ENCODE results near the gene G0S2. TPM values are rescaled to one million over a fixed set of nuclear protein-coding genes. Genes with fewer than 3 reads are reported as not detected.

G0S2 gene
- total RNA-seq, 1 experiment from 2014 or later: 620 TPM

- Histone ChIP-seq H3K27me3 (ENCODE audit: low read length) (no peaks in the 10 kb centered on the region), H2AFZ (ENCODE audit: low read length) (no peak overlapping the region), H3K79me2 (ENCODE audit: low read length) (no peaks in the 10 kb centered on the region), H3K9me2 (replicated peaks; ENCODE audit: low read length) (no peaks in the 10 kb centered on the region), H3K4me3 (ENCODE audit: low read length) (no peak overlapping the region), H3K36me3 (ENCODE audit: low read depth, low read length) (no peaks in the 10 kb centered on the region), H3K4me1 (ENCODE audit: insufficient read depth, low read length) (no peaks in the 10 kb centered on the region), H3K9ac (ENCODE audit: low read length) (no peak overlapping the region), H3K4me2 (ENCODE audit: low read length) (no peak overlapping the region), H3K27ac (ENCODE audit: low read length) (no peak overlapping the region), H3F3A (ENCODE audit: low read length, unreplicated experiment) (no peaks in the 10 kb centered on the region), H4K20me1 (ENCODE audit: low read length) (no peaks in the 10 kb centered on the region), H3K9me3 (ENCODE audit: low read length) (no peaks in the 10 kb centered on the region)
- DNase-seq (no peak), ATAC-seq (no peak)
- ChIA-PET POLR2A (ENCODE audit: unreplicated experiment) (no interaction called here), CTCF (no interaction called here)
- intact Hi-C loops (cut with micrococcal nuclease): no loop called here
- TF ChIP-seq EZH2 (IDR thresholded peaks at IDR 0.05; ENCODE audit: low read length, unreplicated experiment) (no peak), EZH2phosphoT487 (IDR thresholded peaks at IDR 0.05; ENCODE audit: borderline replicate concordance, low read length) (no peak)
- TF ChIP-seq, protein P1, sequence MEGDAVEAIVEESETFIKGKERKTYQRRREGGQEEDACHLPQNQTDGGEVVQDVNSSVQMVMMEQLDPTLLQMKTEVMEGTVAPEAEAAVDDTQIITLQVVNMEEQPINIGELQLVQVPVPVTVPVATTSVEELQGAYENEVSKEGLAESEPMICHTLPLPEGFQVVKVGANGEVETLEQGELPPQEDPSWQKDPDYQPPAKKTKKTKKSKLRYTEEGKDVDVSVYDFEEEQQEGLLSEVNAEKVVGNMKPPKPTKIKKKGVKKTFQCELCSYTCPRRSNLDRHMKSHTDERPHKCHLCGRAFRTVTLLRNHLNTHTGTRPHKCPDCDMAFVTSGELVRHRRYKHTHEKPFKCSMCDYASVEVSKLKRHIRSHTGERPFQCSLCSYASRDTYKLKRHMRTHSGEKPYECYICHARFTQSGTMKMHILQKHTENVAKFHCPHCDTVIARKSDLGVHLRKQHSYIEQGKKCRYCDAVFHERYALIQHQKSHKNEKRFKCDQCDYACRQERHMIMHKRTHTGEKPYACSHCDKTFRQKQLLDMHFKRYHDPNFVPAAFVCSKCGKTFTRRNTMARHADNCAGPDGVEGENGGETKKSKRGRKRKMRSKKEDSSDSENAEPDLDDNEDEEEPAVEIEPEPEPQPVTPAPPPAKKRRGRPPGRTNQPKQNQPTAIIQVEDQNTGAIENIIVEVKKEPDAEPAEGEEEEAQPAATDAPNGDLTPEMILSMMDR (conservative IDR thresholded peaks at IDR 0.05; ENCODE audit: low read depth, low read length): no peak
- no TSS peak for BruUV-seq (replicated peaks)
Observed at GRCh38 chr1:209723265-209723664, 48.1 kb downstream of the G0S2 start.

- DNase-seq: no peak
- ATAC-seq: no peak
- ChIA-PET POLR2A (ENCODE audit: unreplicated experiment) (interaction anchor here (0.6 kb wide), 1 partner anchor 83 kb away, joined by 18 read pairs; no protein-coding TSS in a partner anchor), CTCF (interaction anchor here (0.6 kb wide), 1 partner anchor 54 kb away, joined by 3 read pairs; no protein-coding TSS in a partner anchor)
- Histone ChIP-seq H3K27me3 (ENCODE audit: low read length) (no peaks in the 10 kb centered on the region), H3K9ac (ENCODE audit: low read length) (no peak overlapping the region), H3K4me1 (ENCODE audit: insufficient read depth, low read length) (no peaks in the 10 kb centered on the region), H4K20me1 (ENCODE audit: low read length) (no peaks in the 10 kb centered on the region), H3K36me3 (ENCODE audit: low read depth, low read length) (no peaks in the 10 kb centered on the region), H3F3A (ENCODE audit: low read length, unreplicated experiment) (no peaks in the 10 kb centered on the region), H3K27ac (ENCODE audit: low read length) (no peak overlapping the region), H3K4me3 (ENCODE audit: low read length) (no peak overlapping the region), H3K9me2 (replicated peaks; ENCODE audit: low read length) (no peaks in the 10 kb centered on the region), H3K9me3 (ENCODE audit: low read length) (no peaks in the 10 kb centered on the region), H2AFZ (ENCODE audit: low read length) (no peak overlapping the region), H3K79me2 (ENCODE audit: low read length) (no peaks in the 10 kb centered on the region), H3K4me2 (ENCODE audit: low read length) (no peak overlapping the region)
- intact Hi-C loops (cut with micrococcal nuclease): no loop called here
- TF ChIP-seq EZH2 (IDR thresholded peaks at IDR 0.05; ENCODE audit: low read length, unreplicated experiment) (no peak), EZH2phosphoT487 (IDR thresholded peaks at IDR 0.05; ENCODE audit: borderline replicate concordance, low read length) (no peak)
- TF ChIP-seq, protein P1 (conservative IDR thresholded peaks at IDR 0.05; ENCODE audit: low read depth, low read length): no peak
- BruUV-seq (replicated peaks): no TSS peak
Observed at GRCh38 chr1:209723756-209724693, 48.8 kb downstream of the G0S2 start.

Other genes with a start within 250 kb of the G0S2 start
- not detected in 2 replicates for gene CAMK1G, start 91.7 kb upstream of the G0S2 start, total RNA-seq (2014; rRNA removed)
- gene LAMB3, start 23.0 kb upstream of the G0S2 start, total RNA-seq (2014; rRNA removed): 473 and 650 TPM in 2 replicates
- not detected in 2 replicates for gene HSD11B1, start 29.4 kb downstream of the G0S2 start, total RNA-seq (2014; rRNA removed)
- gene TRAF3IP3, start 80.6 kb downstream of the G0S2 start, total RNA-seq (2014; rRNA removed): not detected in 2 replicates
- gene C1orf74, start 109.1 kb downstream of the G0S2 start, total RNA-seq (2014; rRNA removed): 5.7 and 6.7 TPM in 2 replicates
- gene IRF6, start 130.7 kb downstream of the G0S2 start, total RNA-seq (2014; rRNA removed): 61.6 and 65.7 TPM in 2 replicates
- 14.3 and 15.3 TPM in 2 replicates for gene UTP25, start 152.6 kb downstream of the G0S2 start, total RNA-seq (2014; rRNA removed)

All from PC-3 (cell line).